ENCODE results near the gene LMTK2.

The LMTK2 gene

GRCh38 chr7:98223351-98223897 lies 116.8 kb downstream of the LMTK2 start:
- no peak for DNase-seq
- TF ChIP-seq POLR2A (IDR thresholded peaks at IDR 0.05; ENCODE audit: low read length) (no peak), GATA1 (IDR thresholded peaks at IDR 0.05; ENCODE audit: low read depth, low read length) (no peak)

GRCh38 chr7:98223898-98224700 lies 117.4 kb downstream of the LMTK2 start:
- no peak for TF ChIP-seq POLR2A (IDR thresholded peaks at IDR 0.05; ENCODE audit: low read length)
- no peak for TF ChIP-seq GATA1 (IDR thresholded peaks at IDR 0.05; ENCODE audit: low read depth, low read length)
- no peak for DNase-seq

- no peak for DNase-seq
- TF ChIP-seq GATA1 (IDR thresholded peaks at IDR 0.05; ENCODE audit: low read depth, low read length), result no peak
- no peak for TF ChIP-seq POLR2A (IDR thresholded peaks at IDR 0.05; ENCODE audit: low read length)
These were observed 118.1 kb downstream of the LMTK2 start for GRCh38 chr7:98224701-98225181.

- no peak for DNase-seq
- TF ChIP-seq GATA1 (IDR thresholded peaks at IDR 0.05; ENCODE audit: low read depth, low read length), result no peak
These were observed 119.4 kb downstream of the LMTK2 start for GRCh38 chr7:98225913-98226614.

GRCh38 chr7:98227939-98228338 lies 121.3 kb downstream of the LMTK2 start:
- no peak for DNase-seq
- no peak for TF ChIP-seq GATA1 (IDR thresholded peaks at IDR 0.05; ENCODE audit: low read depth, low read length)
- TF ChIP-seq POLR2A (IDR thresholded peaks at IDR 0.05; ENCODE audit: low read length), result no peak

GRCh38 chr7:98228801-98229200 lies 122.1 kb downstream of the LMTK2 start:
- DNase-seq, result no peak
- TF ChIP-seq POLR2A (IDR thresholded peaks at IDR 0.05; ENCODE audit: low read length), result no peak
- TF ChIP-seq GATA1 (IDR thresholded peaks at IDR 0.05; ENCODE audit: low read depth, low read length), result no peak

- TF ChIP-seq GATA1 (IDR thresholded peaks at IDR 0.05; ENCODE audit: low read depth, low read length) (no peak), POLR2A (IDR thresholded peaks at IDR 0.05; ENCODE audit: low read length) (no peak)
- DNase-seq, result no peak
These were observed 122.8 kb downstream of the LMTK2 start for GRCh38 chr7:98229441-98229840.

- no peak for DNase-seq
- TF ChIP-seq POLR2A (IDR thresholded peaks at IDR 0.05; ENCODE audit: low read length), result no peak
- TF ChIP-seq GATA1 (IDR thresholded peaks at IDR 0.05; ENCODE audit: low read depth, low read length), result no peak
These were observed 123.5 kb downstream of the LMTK2 start for GRCh38 chr7:98229991-98230745.

- no peak for DNase-seq
- TF ChIP-seq GATA1 (IDR thresholded peaks at IDR 0.05; ENCODE audit: low read depth, low read length) (no peak), POLR2A (IDR thresholded peaks at IDR 0.05; ENCODE audit: low read length) (no peak)
These were observed 124.2 kb downstream of the LMTK2 start for GRCh38 chr7:98230746-98231471.

GRCh38 chr7:98231493-98232262 lies 125.0 kb downstream of the LMTK2 start:
- DNase-seq, result no peak
- TF ChIP-seq GATA1 (IDR thresholded peaks at IDR 0.05; ENCODE audit: low read depth, low read length), result no peak
- no peak for TF ChIP-seq POLR2A (IDR thresholded peaks at IDR 0.05; ENCODE audit: low read length)

GRCh38 chr7:98232263-98232585 lies 125.6 kb downstream of the LMTK2 start:
- DNase-seq, result no peak
- TF ChIP-seq GATA1 (IDR thresholded peaks at IDR 0.05; ENCODE audit: low read depth, low read length) (no peak), POLR2A (IDR thresholded peaks at IDR 0.05; ENCODE audit: low read length) (no peak)

GRCh38 chr7:98232799-98233198 lies 126.1 kb downstream of the LMTK2 start:
- no peak for TF ChIP-seq GATA1 (IDR thresholded peaks at IDR 0.05; ENCODE audit: low read depth, low read length)
- TF ChIP-seq POLR2A (IDR thresholded peaks at IDR 0.05; ENCODE audit: low read length), result no peak
- no peak for DNase-seq
